ENCODE data around the gene LRFN2.

- TF ChIP-seq CTCF (conservative IDR thresholded peaks at IDR 0.05; ENCODE audit: low read depth in 2 of 2), result no peak
- TF ChIP-seq NANOG (IDR thresholded peaks at IDR 0.05; ENCODE audit: borderline replicate concordance), result no peak
- TF ChIP-seq EZH2 (IDR thresholded peaks at IDR 0.05; ENCODE audit: low read depth, unreplicated experiment), result no peak
- no peak for TF ChIP-seq POLR2AphosphoS5 (IDR thresholded peaks at IDR 0.05; ENCODE audit: low read depth)
- TF ChIP-seq REST (IDR thresholded peaks at IDR 0.05; ENCODE audit: unreplicated experiment), result no peak
- TF ChIP-seq JUNB (IDR thresholded peaks at IDR 0.05; ENCODE audit: unreplicated experiment), result no peak
- TF ChIP-seq CREB1 (CRISPR knock-in tag; IDR thresholded peaks at IDR 0.05; ENCODE audit: low read depth), result no peak
- no peak for TF ChIP-seq EZH2phosphoT487 (IDR thresholded peaks at IDR 0.05; ENCODE audit: unreplicated experiment)
Measured at GRCh38 chr6:40386200-40386599, 201.0 kb downstream of the LRFN2 start.

All from GM23338 (cell line).